GM12872 (cell line): Measurements from ENCODE around the gene NCOR2.

Experiments
- TF ChIP-seq, protein P1 (sequence below): IDR thresholded peaks from 3 replicates; pipeline ENCODE4 v1.5.1; 2011; ENCODE audit warnings: low read depth, mild to moderate bottlenecking, low read length, moderate library complexity; ENCODE audit not compliant: insufficient read depth

Gene NCOR2

DNA sequence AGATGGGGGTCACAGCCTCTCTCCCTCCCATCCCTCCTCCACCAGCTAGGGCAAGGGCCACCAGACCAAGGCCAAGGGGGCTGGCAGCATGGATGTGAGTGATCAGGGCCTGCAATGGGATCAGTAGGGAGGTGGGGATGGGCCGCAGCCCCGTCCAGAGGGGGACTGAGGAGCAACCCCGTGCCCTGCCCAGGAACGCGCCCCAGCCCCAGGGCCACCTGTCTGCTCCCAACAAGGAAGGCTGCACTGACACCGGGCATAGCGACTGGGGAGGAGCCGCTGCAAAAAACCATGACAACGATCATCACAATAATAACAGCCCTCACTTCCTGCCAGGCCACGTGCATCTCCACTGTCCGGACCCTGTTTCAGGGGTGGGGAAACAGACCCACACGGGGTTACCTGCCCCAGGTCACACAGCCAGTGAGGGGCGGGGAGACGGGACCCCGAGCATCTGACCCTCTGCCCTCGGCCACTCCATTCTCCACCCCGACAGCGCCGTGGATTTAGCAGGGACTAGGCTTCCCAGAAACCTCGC is 24.3 kb downstream of the NCOR2 start:
- TF ChIP-seq, protein P1, sequence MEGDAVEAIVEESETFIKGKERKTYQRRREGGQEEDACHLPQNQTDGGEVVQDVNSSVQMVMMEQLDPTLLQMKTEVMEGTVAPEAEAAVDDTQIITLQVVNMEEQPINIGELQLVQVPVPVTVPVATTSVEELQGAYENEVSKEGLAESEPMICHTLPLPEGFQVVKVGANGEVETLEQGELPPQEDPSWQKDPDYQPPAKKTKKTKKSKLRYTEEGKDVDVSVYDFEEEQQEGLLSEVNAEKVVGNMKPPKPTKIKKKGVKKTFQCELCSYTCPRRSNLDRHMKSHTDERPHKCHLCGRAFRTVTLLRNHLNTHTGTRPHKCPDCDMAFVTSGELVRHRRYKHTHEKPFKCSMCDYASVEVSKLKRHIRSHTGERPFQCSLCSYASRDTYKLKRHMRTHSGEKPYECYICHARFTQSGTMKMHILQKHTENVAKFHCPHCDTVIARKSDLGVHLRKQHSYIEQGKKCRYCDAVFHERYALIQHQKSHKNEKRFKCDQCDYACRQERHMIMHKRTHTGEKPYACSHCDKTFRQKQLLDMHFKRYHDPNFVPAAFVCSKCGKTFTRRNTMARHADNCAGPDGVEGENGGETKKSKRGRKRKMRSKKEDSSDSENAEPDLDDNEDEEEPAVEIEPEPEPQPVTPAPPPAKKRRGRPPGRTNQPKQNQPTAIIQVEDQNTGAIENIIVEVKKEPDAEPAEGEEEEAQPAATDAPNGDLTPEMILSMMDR, result no peak

DNA sequence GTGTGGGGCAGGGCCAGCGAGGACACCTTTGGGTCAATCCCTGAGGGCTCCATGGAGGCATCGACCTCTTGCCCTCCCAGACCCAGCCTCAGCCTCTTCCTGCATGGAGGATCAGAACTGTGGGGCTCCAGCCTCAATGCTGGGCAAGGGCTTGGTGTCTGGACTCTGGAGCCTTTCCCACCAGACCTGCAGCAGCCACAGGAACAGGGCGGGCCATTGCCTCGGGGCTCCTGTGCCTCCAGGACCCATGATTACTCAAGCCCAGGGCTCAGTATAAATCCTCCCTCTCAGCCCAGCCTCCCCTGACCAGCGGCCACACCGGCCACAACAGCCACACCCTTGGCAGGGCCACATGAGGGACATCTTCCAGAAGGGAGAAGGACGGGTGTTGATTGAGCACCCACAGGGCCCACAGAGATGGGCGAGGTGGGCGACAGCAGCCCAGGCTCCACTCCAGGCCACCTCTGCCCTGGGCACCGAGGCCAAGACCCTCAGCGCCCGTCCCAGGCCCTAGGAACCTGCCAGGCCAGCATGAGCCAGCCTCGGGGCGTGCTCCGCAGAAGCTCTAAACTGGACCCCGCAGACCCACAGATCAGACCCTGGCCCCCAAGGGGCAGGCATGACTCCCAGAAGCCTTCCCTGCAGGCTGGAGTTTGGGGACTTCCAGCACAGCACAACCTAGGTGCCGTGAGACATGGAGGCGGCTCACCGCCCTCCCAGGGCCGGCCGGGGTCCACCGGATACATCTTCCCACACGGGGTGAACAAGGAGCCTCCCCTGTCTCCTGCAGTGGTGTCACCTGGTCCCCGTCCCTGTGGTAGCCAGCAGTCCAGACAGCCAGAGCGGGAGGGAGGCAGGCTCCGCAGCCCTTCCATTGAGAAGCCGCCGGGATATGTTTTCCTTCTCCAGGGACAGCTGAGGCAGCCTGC is 25.1 kb downstream of the NCOR2 start:
- TF ChIP-seq, protein P1, result no peak

DNA sequence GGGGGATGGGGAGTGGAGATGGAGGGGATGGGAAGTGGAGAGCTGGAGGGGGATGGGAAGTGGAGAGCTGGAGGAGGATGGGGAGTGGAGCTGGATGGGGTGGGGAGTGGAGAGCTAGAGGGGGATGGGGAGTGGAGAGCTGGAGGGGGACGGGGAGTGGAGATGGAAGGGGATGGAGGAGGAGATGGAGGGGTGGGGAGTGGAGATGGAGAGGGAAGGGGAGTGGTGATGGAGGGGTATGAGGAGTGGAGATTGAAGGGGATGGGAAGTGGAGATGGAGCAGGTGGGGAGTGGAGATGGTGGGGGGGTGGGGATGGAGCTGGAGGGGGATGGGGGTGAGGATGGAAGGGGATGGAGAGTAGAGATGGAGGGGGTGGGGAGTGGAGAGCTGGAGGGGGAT is 26.1 kb downstream of the NCOR2 start:
- TF ChIP-seq, protein P1, result no peak

DNA sequence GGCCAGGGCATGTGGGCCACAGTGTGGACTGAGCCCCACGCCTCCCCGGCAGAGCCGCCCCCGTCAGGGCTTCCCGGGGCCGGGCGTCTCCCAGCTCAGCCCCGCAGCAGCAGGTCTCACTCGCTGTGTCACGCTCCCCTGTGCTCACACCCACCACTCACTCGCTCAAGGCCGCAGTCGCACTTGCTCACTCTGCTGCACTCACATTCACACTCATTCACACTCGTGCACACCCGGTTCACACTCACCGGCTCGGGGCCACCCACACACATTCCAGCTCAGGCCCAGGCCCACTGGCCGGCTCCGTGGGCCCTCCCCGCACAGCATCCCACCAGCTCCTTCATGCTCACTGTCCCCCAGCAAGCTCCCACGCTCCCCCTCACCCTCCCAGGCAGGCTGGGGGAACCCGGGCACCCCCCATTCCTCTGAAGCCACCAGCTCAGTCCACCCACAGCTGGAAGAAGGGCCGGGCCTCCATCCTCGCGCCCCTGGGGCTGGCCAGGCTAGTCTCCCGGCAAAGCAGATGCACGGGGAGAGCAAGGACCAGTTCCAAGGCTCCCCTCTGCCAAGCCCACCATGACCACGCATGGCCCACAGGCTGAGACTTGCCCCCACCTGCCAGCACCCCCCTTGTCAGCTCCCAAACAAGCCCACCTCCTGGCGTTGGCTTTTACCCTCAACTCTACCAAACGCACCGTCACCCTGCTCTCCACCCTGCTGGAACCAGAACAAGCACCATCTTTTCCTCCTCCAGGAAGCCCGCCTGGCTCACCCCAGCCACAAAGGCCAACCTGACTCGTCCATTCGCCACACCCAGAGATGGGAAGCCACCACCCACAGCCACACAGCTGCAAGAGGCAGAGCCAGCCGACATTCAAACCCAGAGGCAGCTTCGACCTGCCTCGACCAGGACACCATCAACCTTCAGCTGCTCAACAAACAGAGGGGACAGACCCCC is 28.0 kb downstream of the NCOR2 start:
- TF ChIP-seq, protein P1, result no peak

DNA sequence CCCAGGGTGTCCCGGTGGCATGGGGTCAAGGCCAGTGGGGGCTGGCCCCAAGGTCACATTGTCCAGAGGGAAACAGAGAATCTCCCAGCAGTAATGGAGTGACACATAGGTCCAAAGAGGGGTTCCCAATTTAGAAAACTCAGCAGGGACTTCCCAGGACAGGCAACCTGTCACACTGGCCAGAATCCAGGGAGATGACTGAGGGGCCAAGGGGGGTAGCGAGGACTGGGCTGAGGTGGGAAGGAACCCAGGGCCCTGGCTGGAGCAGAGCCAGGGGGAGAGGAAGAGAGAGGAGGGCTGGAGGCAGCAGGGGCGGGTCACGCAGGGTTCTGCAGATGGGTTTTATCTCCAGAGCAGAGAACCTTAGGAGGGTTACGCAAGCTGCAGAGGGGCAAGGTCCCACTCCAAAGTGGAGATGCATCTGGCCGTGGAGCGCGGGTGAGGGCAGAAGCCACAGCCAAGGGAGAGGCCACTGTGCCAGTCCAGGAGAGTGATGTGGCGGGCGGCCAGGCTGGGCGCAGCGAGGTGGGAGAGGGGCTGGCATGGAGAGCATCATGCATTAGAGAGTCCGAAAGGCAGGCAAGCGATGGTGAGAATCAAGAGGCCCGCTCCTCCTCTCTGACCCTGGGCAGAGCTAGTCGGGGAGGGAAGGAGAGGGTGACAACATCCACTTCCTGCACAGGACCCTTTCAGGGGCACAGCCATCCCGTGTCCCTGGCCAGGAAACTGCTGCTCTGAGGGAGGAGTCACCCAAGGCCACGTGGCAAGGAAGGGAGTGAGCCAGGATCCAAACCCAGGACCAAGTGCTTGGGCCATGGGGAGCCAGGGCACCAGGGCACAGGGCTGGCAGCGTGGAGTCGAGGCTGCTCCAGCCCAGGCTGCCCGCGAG is 29.0 kb downstream of the NCOR2 start:
- TF ChIP-seq, protein P1, result no peak

DNA sequence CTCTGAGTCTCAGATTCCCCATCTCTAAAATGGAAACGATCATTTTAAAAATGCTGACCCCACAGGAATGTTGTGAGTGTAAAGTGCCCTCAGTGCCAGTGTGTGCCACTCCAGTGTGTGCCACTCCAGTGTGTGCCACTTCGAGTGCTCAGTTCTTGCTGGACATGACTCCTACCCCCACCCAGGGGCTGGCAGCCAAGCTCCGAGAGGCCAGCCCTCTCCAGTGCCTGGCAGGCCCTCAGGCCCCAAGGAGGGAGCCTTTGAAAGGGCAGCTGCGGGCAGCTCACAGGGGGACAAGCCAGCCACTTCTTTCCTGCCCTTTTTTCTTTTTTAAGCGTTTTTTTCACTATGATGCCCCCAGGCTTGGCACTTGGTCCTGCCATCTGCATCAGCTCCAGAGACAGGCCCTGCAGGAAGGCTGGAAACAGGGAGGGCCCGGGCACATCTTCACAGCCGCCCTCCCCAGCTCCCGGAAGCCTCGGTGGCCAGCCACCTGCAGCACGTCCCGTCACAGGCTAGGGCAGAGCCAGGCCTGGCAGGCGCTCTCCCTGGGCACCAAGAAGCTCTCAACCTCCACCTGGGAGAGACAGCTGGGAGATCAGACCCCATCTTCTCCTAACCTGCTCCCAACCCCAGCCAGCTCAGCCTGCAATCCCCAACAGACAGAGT is 29.8 kb downstream of the NCOR2 start:
- TF ChIP-seq, protein P1, result no peak
